Measurements from ENCODE around the gene LCE1D.

Gene LCE1D

DNA sequence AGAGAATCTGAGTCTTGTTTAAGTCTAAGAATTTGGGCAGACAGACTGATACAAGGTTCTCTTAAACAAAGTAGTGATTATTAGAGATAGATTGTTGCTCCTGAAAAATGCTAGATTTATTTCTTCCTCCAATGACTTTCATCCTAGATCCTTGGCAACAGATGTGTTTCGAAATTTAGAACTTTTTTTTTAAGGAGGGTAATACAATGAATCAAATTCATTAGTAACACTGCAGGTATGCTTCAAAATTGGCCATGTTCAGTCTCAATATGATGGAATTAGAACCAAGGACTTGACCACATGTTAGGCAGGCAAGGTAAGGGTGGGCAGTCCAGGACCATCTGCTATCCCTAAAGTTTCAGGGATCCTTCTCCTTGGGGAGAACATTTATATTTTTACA is 26.1 kb upstream of the LCE1D start:
- Histone ChIP-seq H2BK5ac (ENCODE audit: low read length) (no peak overlapping the region), H2BK15ac (replicated peaks; ENCODE audit: low read depth) (no peak overlapping the region), H3K36me3 (ENCODE audit: control insufficient read depth, insufficient read depth, low read length) (no peaks in the 10 kb centered on the region), H4K8ac (ENCODE audit: low read depth, low read length) (no peak overlapping the region), H2BK120ac (ENCODE audit: low read depth, low read length) (no peak overlapping the region), H3K79me1 (ENCODE audit: low read length) (no peaks in the 10 kb centered on the region), H3K4ac (ENCODE audit: low read depth, low read length) (no peak overlapping the region), H4K5ac (ENCODE audit: low read length) (no peak overlapping the region), H3K18ac (ENCODE audit: low read length) (no peak overlapping the region), H3K9ac (ENCODE audit: low read length) (no peak overlapping the region), H3K27me3 (ENCODE audit: insufficient read depth, low read length, poor library complexity) (no peaks in the 10 kb centered on the region), H3K4me2 (ENCODE audit: low read length) (no peak overlapping the region), H3K56ac (ENCODE audit: low read length) (no peak overlapping the region), H3K79me2 (ENCODE audit: control insufficient read depth, insufficient read depth, low read length) (no peaks in the 10 kb centered on the region), H3K27ac (ENCODE audit: low read depth, low read length) (no peak overlapping the region), H3K4me3 (ENCODE audit: low read length) (no peak overlapping the region), H3K23ac (ENCODE audit: low read length) (no peak overlapping the region), H2AK5ac (ENCODE audit: low read length) (no peak overlapping the region), H3K4me1 (ENCODE audit: control insufficient read depth, low read depth, low read length) (no peaks in the 10 kb centered on the region)
- WGBS (ENCODE audit: extremely low coverage, insufficient coverage, low lambda C conversion rate): no CpG with 5 or more reads among the region's 1 CpG
- DNase-seq: no peak

DNA sequence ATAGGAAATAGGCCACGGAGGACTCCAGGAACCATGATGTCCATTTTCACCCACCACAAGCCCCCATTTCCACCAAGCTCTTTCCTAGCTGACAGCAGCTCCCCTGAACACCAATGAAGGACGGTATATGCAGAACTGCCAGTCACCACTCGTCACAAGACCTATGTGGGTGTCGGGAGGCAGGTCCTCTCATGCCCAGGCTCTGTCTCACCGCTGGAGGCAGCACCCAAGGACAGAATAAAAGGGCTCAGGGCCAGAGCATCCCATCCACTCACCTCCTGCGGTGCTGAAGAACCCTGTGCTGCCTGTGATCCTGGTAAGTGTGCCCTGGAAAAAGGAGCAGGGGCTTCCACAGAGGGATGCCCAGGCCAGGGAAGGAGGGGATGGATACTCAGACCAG is 21.6 kb upstream of the LCE1D start, which contains the start of gene LCE1F:
TSS of gene LCE1F (plus strand) at position 266 of the 400 bp plus-strand sequence. CDS start 1,232 bp downstream, outside the sequence.
- Histone ChIP-seq H3K4ac (ENCODE audit: low read depth, low read length) (no peak within 1 kb of the TSS), H3K36me3 (ENCODE audit: control insufficient read depth, insufficient read depth, low read length) (no peaks in the 10 kb centered on the region)

DNA sequence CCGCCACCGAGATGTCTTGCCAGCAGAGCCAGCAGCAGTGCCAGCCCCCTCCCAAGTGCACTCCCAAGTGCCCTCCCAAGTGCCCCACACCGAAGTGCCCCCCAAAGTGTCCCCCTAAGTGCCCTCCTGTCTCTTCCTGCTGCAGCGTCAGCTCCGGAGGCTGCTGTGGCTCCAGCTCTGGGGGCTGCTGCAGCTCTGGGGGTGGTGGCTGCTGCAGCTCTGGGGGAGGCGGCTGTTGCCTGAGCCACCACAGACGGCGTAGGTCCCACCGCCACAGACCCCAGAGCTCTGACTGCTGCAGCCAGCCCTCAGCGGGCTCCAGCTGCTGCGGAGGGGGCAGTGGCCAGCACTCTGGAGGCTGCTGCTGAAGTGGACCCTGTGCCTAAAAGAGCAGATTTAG is 20.2 kb upstream of the LCE1D start:
- H3K23ac ChIP-seq (ENCODE audit: low read length): no peak overlapping the region
- H3K79me2 ChIP-seq (ENCODE audit: control insufficient read depth, insufficient read depth, low read length): no peaks in the 10 kb centered on the region
- H3K9ac ChIP-seq (ENCODE audit: low read length): no peak overlapping the region
- H2AK5ac ChIP-seq (ENCODE audit: low read length): no peak overlapping the region
- H3K56ac ChIP-seq (ENCODE audit: low read length): no peak overlapping the region
- no peak overlapping the region for H2BK15ac ChIP-seq (replicated peaks; ENCODE audit: low read depth)
- no peak overlapping the region for H3K4ac ChIP-seq (ENCODE audit: low read depth, low read length)
- no peak overlapping the region for H3K27ac ChIP-seq (ENCODE audit: low read depth, low read length)
- DNase-seq: no peak
- no CpG with 5 or more reads among the region's 11 CpGs for WGBS (ENCODE audit: extremely low coverage, insufficient coverage, low lambda C conversion rate)
- no peak overlapping the region for H3K4me3 ChIP-seq (ENCODE audit: low read length)
- H3K36me3 ChIP-seq (ENCODE audit: control insufficient read depth, insufficient read depth, low read length): no peaks in the 10 kb centered on the region
- no peak overlapping the region for H4K5ac ChIP-seq (ENCODE audit: low read length)
- H3K4me2 ChIP-seq (ENCODE audit: low read length): no peak overlapping the region
- H2BK120ac ChIP-seq (ENCODE audit: low read depth, low read length): no peak overlapping the region
- no peaks in the 10 kb centered on the region for H3K4me1 ChIP-seq (ENCODE audit: control insufficient read depth, low read depth, low read length)
- no peaks in the 10 kb centered on the region for H3K79me1 ChIP-seq (ENCODE audit: low read length)
- no peaks in the 10 kb centered on the region for H3K27me3 ChIP-seq (ENCODE audit: insufficient read depth, low read length, poor library complexity)
- no peak overlapping the region for H4K8ac ChIP-seq (ENCODE audit: low read depth, low read length)
- H3K18ac ChIP-seq (ENCODE audit: low read length): no peak overlapping the region
- H2BK5ac ChIP-seq (ENCODE audit: low read length): no peak overlapping the region

More for the DNA sequence above, 21.6 kb upstream of the LCE1D start, which contains the start of gene LCE1F:
- no peak within 1 kb of the TSS for H3K9ac ChIP-seq (ENCODE audit: low read length)
- WGBS (ENCODE audit: extremely low coverage, insufficient coverage, low lambda C conversion rate): no CpG with 5 or more reads among the region's 6 CpGs
- no peaks in the 10 kb centered on the region for H3K79me1 ChIP-seq (ENCODE audit: low read length)
- no peak for DNase-seq
- H2BK120ac ChIP-seq (ENCODE audit: low read depth, low read length): no peak within 1 kb of the TSS
- no peak within 1 kb of the TSS for H3K56ac ChIP-seq (ENCODE audit: low read length)
- no peak within 1 kb of the TSS for H2AK5ac ChIP-seq (ENCODE audit: low read length)
- H3K23ac ChIP-seq (ENCODE audit: low read length): no peak within 1 kb of the TSS
- no peak within 1 kb of the TSS for H3K18ac ChIP-seq (ENCODE audit: low read length)
- no peak within 1 kb of the TSS for H3K4me3 ChIP-seq (ENCODE audit: low read length)
- no peak within 1 kb of the TSS for H3K4me2 ChIP-seq (ENCODE audit: low read length)
- no peaks in the 10 kb centered on the region for H3K27me3 ChIP-seq (ENCODE audit: insufficient read depth, low read length, poor library complexity)
- no peak within 1 kb of the TSS for H4K5ac ChIP-seq (ENCODE audit: low read length)
- no peaks in the 10 kb centered on the region for H3K4me1 ChIP-seq (ENCODE audit: control insufficient read depth, low read depth, low read length)
- no peak within 1 kb of the TSS for H2BK15ac ChIP-seq (replicated peaks; ENCODE audit: low read depth)
- H3K79me2 ChIP-seq (ENCODE audit: control insufficient read depth, insufficient read depth, low read length): no peaks in the 10 kb centered on the region
- no peak within 1 kb of the TSS for H2BK5ac ChIP-seq (ENCODE audit: low read length)
- H4K8ac ChIP-seq (ENCODE audit: low read depth, low read length): no peak within 1 kb of the TSS
- no peak within 1 kb of the TSS for H3K27ac ChIP-seq (ENCODE audit: low read depth, low read length)

- no peaks in the 10 kb centered on the region for H3K27me3 ChIP-seq (ENCODE audit: insufficient read depth, low read length, poor library complexity)
- WGBS (ENCODE audit: extremely low coverage, insufficient coverage, low lambda C conversion rate): no CpG with 5 or more reads among the region's 4 CpGs
- no peak overlapping the region for H4K8ac ChIP-seq (ENCODE audit: low read depth, low read length)
- no peaks in the 10 kb centered on the region for H3K4me1 ChIP-seq (ENCODE audit: control insufficient read depth, low read depth, low read length)
- no peak overlapping the region for H3K18ac ChIP-seq (ENCODE audit: low read length)
- no peak overlapping the region for H3K4me3 ChIP-seq (ENCODE audit: low read length)
- H3K23ac ChIP-seq (ENCODE audit: low read length): no peak overlapping the region
- no peak overlapping the region for H3K27ac ChIP-seq (ENCODE audit: low read depth, low read length)
- H2BK15ac ChIP-seq (replicated peaks; ENCODE audit: low read depth): no peak overlapping the region
- no peak overlapping the region for H2BK120ac ChIP-seq (ENCODE audit: low read depth, low read length)
- H2AK5ac ChIP-seq (ENCODE audit: low read length): no peak overlapping the region
- no peaks in the 10 kb centered on the region for H3K36me3 ChIP-seq (ENCODE audit: control insufficient read depth, insufficient read depth, low read length)
- no peak overlapping the region for H3K56ac ChIP-seq (ENCODE audit: low read length)
- no peaks in the 10 kb centered on the region for H3K79me1 ChIP-seq (ENCODE audit: low read length)
- H3K4ac ChIP-seq (ENCODE audit: low read depth, low read length): no peak overlapping the region
- DNase-seq: peak; percentile 33
- no peak overlapping the region for H3K9ac ChIP-seq (ENCODE audit: low read length)
- no peak overlapping the region for H3K4me2 ChIP-seq (ENCODE audit: low read length)
- H4K5ac ChIP-seq (ENCODE audit: low read length): no peak overlapping the region
- H3K79me2 ChIP-seq (ENCODE audit: control insufficient read depth, insufficient read depth, low read length): no peaks in the 10 kb centered on the region
- H2BK5ac ChIP-seq (ENCODE audit: low read length): no peak overlapping the region
These were observed 18.9 kb upstream of the LCE1D start for GRCh38 chr1:152777510-152778137.

GRCh38 chr1:152783095-152783494 is 13.4 kb upstream of the LCE1D start:
- WGBS (ENCODE audit: extremely low coverage, insufficient coverage, low lambda C conversion rate): no CpG with 5 or more reads among the region's 2 CpGs
- H3K9ac ChIP-seq (ENCODE audit: low read length): no peak overlapping the region
- H2BK15ac ChIP-seq (replicated peaks; ENCODE audit: low read depth): no peak overlapping the region
- no peak overlapping the region for H2BK120ac ChIP-seq (ENCODE audit: low read depth, low read length)
- no peak overlapping the region for H3K56ac ChIP-seq (ENCODE audit: low read length)
- no peak overlapping the region for H4K8ac ChIP-seq (ENCODE audit: low read depth, low read length)
- H3K18ac ChIP-seq (ENCODE audit: low read length): no peak overlapping the region
- no peaks in the 10 kb centered on the region for H3K36me3 ChIP-seq (ENCODE audit: control insufficient read depth, insufficient read depth, low read length)
- no peak overlapping the region for H4K5ac ChIP-seq (ENCODE audit: low read length)
- no peak overlapping the region for H2AK5ac ChIP-seq (ENCODE audit: low read length)
- H3K27me3 ChIP-seq (ENCODE audit: insufficient read depth, low read length, poor library complexity): no peaks in the 10 kb centered on the region
- H3K4me3 ChIP-seq (ENCODE audit: low read length): no peak overlapping the region
- DNase-seq: no peak
- no peak overlapping the region for H3K4ac ChIP-seq (ENCODE audit: low read depth, low read length)
- H3K23ac ChIP-seq (ENCODE audit: low read length): no peak overlapping the region
- H3K4me2 ChIP-seq (ENCODE audit: low read length): no peak overlapping the region
- no peak overlapping the region for H3K27ac ChIP-seq (ENCODE audit: low read depth, low read length)
- H3K4me1 ChIP-seq (ENCODE audit: control insufficient read depth, low read depth, low read length): no peaks in the 10 kb centered on the region
- H3K79me2 ChIP-seq (ENCODE audit: control insufficient read depth, insufficient read depth, low read length): no peaks in the 10 kb centered on the region
- H2BK5ac ChIP-seq (ENCODE audit: low read length): no peak overlapping the region
- H3K79me1 ChIP-seq (ENCODE audit: low read length): no peaks in the 10 kb centered on the region

DNA sequence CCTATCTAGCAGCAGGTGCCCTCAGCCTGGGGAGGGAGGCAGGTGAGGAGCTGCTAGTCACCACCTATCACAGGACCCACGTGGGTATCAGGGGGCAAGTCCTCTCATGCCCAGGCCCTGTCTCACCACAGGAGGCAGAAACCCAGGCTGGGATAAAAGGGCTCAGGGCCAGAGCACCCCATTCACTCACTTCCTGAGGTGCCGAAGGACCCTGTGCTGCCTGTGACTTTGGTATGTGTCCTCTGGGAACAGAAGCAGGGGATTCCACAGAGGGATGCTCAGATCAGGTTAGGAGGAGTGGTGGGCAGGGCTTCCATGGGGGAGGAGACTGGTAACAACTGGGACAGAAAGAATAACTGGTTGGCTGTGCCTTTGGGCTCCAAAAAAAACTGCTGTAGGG is 10.4 kb upstream of the LCE1D start, which contains the start of gene LCE1E:
TSS of gene LCE1E (plus strand) at position 181 of the 400 bp plus-strand sequence. CDS start 1,043 bp downstream, outside the sequence.
- no peaks in the 10 kb centered on the region for H3K36me3 ChIP-seq (ENCODE audit: control insufficient read depth, insufficient read depth, low read length)
- H3K56ac ChIP-seq (ENCODE audit: low read length): no peak within 1 kb of the TSS
- no peak within 1 kb of the TSS for H3K4me2 ChIP-seq (ENCODE audit: low read length)
- no peak within 1 kb of the TSS for H3K9ac ChIP-seq (ENCODE audit: low read length)
- no peak within 1 kb of the TSS for H2BK5ac ChIP-seq (ENCODE audit: low read length)
- H2BK120ac ChIP-seq (ENCODE audit: low read depth, low read length): no peak within 1 kb of the TSS
- no peaks in the 10 kb centered on the region for H3K27me3 ChIP-seq (ENCODE audit: insufficient read depth, low read length, poor library complexity)
- H2BK15ac ChIP-seq (replicated peaks; ENCODE audit: low read depth): no peak within 1 kb of the TSS
- no peak for DNase-seq
- no CpG with 5 or more reads among the region's 2 CpGs for WGBS (ENCODE audit: extremely low coverage, insufficient coverage, low lambda C conversion rate)
- H3K79me2 ChIP-seq (ENCODE audit: control insufficient read depth, insufficient read depth, low read length): no peaks in the 10 kb centered on the region
- no peak within 1 kb of the TSS for H3K4me3 ChIP-seq (ENCODE audit: low read length)
- no peak within 1 kb of the TSS for H4K8ac ChIP-seq (ENCODE audit: low read depth, low read length)
- no peaks in the 10 kb centered on the region for H3K4me1 ChIP-seq (ENCODE audit: control insufficient read depth, low read depth, low read length)
- no peak within 1 kb of the TSS for H3K27ac ChIP-seq (ENCODE audit: low read depth, low read length)
- H3K4ac ChIP-seq (ENCODE audit: low read depth, low read length): no peak within 1 kb of the TSS
- no peaks in the 10 kb centered on the region for H3K79me1 ChIP-seq (ENCODE audit: low read length)
- no peak within 1 kb of the TSS for H3K18ac ChIP-seq (ENCODE audit: low read length)
- H2AK5ac ChIP-seq (ENCODE audit: low read length): no peak within 1 kb of the TSS
- H3K23ac ChIP-seq (ENCODE audit: low read length): no peak within 1 kb of the TSS
- no peak within 1 kb of the TSS for H4K5ac ChIP-seq (ENCODE audit: low read length)
